CD14-positive monocyte (primary cell): Measurements from ENCODE around the gene PAPPA2. TPM values are rescaled to one million over a fixed set of nuclear protein-coding genes. Genes with fewer than 3 reads are reported as not detected.

Source experiments
- DNase-seq, 3 donors: peaks; one replicate each; pipeline ENCODE4 v3.0.0-alpha.2; 2011 to 2022
- H2AFZ ChIP-seq: 2 replicates; pipeline ENCODE4 v1.6.0; 2012; ENCODE audit warnings: mild to moderate bottlenecking, low read depth, low read length, inconsistent platforms; ENCODE audit not compliant: insufficient read depth, poor library complexity, severe bottlenecking
- H3K27ac ChIP-seq, 2 donors: 1 replicate in 1 of 2; 2 replicates in 1 of 2; pipeline ENCODE4 v1.5.1; 2012 to 2013; ENCODE audit warnings: low read length in 2 of 2, control low read depth in 1 of 2, inconsistent platforms in 1 of 2, low read depth in 1 of 2, mild to moderate bottlenecking in 1 of 2
- H3K27me3 ChIP-seq, 2 donors: one replicate each; pipeline versions ENCODE4 v1.6.0 to v1.6.1; 2011 to 2013; ENCODE audit warnings: low read length in 2 of 2; ENCODE audit not compliant: control insufficient read depth in 2 of 2, insufficient read depth in 2 of 2
- H3K36me3 ChIP-seq, 2 donors: replicated peaks in 1 of 2; 1 replicate in 1 of 2; 2 replicates in 1 of 2; pipeline versions ENCODE4 v1.5.1 to v1.6.1; 2012 to 2013; ENCODE audit warnings: low read length in 2 of 2, control low read depth in 1 of 2, inconsistent platforms in 1 of 2, mild to moderate bottlenecking in 1 of 2; ENCODE audit not compliant: insufficient read depth in 2 of 2, control insufficient read depth in 1 of 2
- H3K4me1 ChIP-seq, 2 donors: 1 replicate in 1 of 2; 2 replicates in 1 of 2; pipeline versions ENCODE4 v1.5.1 to v1.6.1; 2012 to 2013; ENCODE audit warnings: low read length in 2 of 2, control low read depth in 1 of 2, inconsistent platforms in 1 of 2, mild to moderate bottlenecking in 1 of 2, moderate library complexity in 1 of 2; ENCODE audit not compliant: insufficient read depth in 2 of 2, control insufficient read depth in 1 of 2
- H3K4me2 ChIP-seq: replicated peaks from 2 replicates; pipeline ENCODE3; 2012; ENCODE audit warnings: low read length, moderate library complexity, mild to moderate bottlenecking; ENCODE audit not compliant: poor library complexity, severe bottlenecking; ENCODE audit errors: extremely low read depth
- H3K4me3 ChIP-seq, 3 experiments: fragments of 200-600 bp in 1 of 3; sonication (generic) in 1 of 3; replicated peaks in 1 of 3; 1 replicate in 2 of 3; 2 replicates in 1 of 3; pipeline ENCODE4 v1.5.1; 2011 to 2013; ENCODE audit warnings: low read length in 3 of 3, mild to moderate bottlenecking in 3 of 3, control low read depth in 2 of 3, low read depth in 2 of 3, inconsistent platforms in 1 of 3, moderate library complexity in 1 of 3
- H3K79me2 ChIP-seq: 2 replicates; pipeline ENCODE4 v1.6.0; 2012; ENCODE audit warnings: mild to moderate bottlenecking, control low read depth, inconsistent platforms, low read length, moderate library complexity; ENCODE audit not compliant: insufficient read depth
- H3K9ac ChIP-seq: 2 replicates; pipeline ENCODE4 v1.6.0; 2017; ENCODE audit warnings: low read length, mild to moderate bottlenecking; ENCODE audit not compliant: insufficient read depth, poor library complexity, severe bottlenecking
- H3K9me3 ChIP-seq, 2 donors: replicated peaks in 1 of 2; 1 replicate in 1 of 2; 2 replicates in 1 of 2; pipeline versions ENCODE4 v1.5.1 to v1.6.1; 2012 to 2013; ENCODE audit warnings: low read length in 2 of 2, control low read depth in 1 of 2; ENCODE audit not compliant: control insufficient read depth in 1 of 2, insufficient read depth in 1 of 2
- H4K20me1 ChIP-seq: 2 replicates; pipeline ENCODE4 v1.6.0; 2012; ENCODE audit warnings: mild to moderate bottlenecking, low read length, control low read depth, moderate library complexity; ENCODE audit not compliant: insufficient read depth
- H3K27ac Mint-ChIP-seq, 7 donors: one replicate each; pipeline ENCODE4 v1.8.0; 2020; ENCODE audit warnings: mild to moderate bottlenecking in 7 of 7, mixed read lengths in 7 of 7, moderate library complexity in 6 of 7, inconsistent platforms in 2 of 7
- H3K27me3 Mint-ChIP-seq, 3 donors: one replicate each; pipeline ENCODE4 v1.8.0; 2021 to 2022; ENCODE audit warnings: low read depth in 3 of 3, mild to moderate bottlenecking in 3 of 3, mixed read lengths in 3 of 3, moderate library complexity in 3 of 3, inconsistent platforms in 1 of 3
- H3K36me3 Mint-ChIP-seq, 2 donors: one replicate each; pipeline ENCODE4 v1.8.0; 2020; ENCODE audit warnings: mixed read lengths in 2 of 2, inconsistent platforms in 1 of 2, mild to moderate bottlenecking in 1 of 2
- H3K4me1 Mint-ChIP-seq: one replicate; pipeline ENCODE4 v1.8.0; 2020; ENCODE audit warnings: mild to moderate bottlenecking, mixed read lengths
- H3K4me3 Mint-ChIP-seq, 2 donors: one replicate each; pipeline ENCODE4 v1.8.0; 2020; ENCODE audit warnings: mild to moderate bottlenecking in 2 of 2, mixed read lengths in 2 of 2, moderate library complexity in 1 of 2
- H3K9me3 Mint-ChIP-seq, 7 donors: one replicate each; pipeline ENCODE4 v1.8.0; 2020 to 2022; ENCODE audit warnings: mixed read lengths in 7 of 7, mild to moderate bottlenecking in 6 of 7, moderate library complexity in 6 of 7, inconsistent platforms in 2 of 7
- WGBS: methylation state at CpG from one replicate; pipeline ENCODE4 v1.1.5; 2013; ENCODE audit warnings: missing lambda C conversion rate; ENCODE audit not compliant: insufficient coverage; 5-methylcytosine and 5-hydroxymethylcytosine counted together
- intact Hi-C, 2 donors: fragments of 100-400 bp; cut with micrococcal nuclease; formaldehyde crosslinking; loops; one replicate each; pipeline versions ENCODE4 v1.15.0 to v1.15.1; 2023
- polyA plus RNA-seq, 3 donors: library from polyadenylated mRNA; depleted of rRNA in 1 of 3; unstranded in 2 of 3; stranded (reverse) in 1 of 3; fragments of 300-500 nt in 2 of 3; fragments of >200 nt in 1 of 3; fragmentation: Illumina TruSeq in 2 of 3; gene quantifications; 1 replicate in 2 of 3; 2 replicates in 1 of 3; pipeline ENCODE4 v1.2.3, GENCODE V29; 2012 to 2021
- TF ChIP-seq, protein P1 (sequence below): fragments of 200-600 bp; IDR thresholded peaks from one replicate; pipeline ENCODE4 v1.8.0; 2022; ENCODE audit warnings: antibody characterized with exemption, mild to moderate bottlenecking

The PAPPA2 gene
- polyA plus RNA-seq, 3 donors, result not detected

DNA sequence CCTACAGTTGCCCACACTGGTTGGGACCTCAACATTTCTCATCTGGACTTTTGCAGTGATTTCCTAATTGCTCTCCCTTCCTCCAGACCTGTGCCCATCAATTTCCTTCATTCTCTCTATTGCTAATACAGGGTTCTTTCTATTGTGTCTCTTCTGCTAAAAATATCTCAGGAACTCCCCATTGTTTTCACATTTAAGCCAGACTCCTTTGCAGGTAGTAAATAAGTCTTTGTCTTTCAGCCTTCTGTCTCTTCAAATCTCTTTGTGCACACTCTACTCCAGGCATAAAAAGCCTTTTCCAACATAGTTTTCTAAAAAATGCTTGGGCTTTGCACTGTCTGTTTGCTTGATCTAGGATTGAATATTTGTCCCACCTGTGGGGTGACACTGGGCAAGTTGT lies 340.6 kb downstream of the PAPPA2 start:
- Histone ChIP-seq H4K20me1 (no peaks in the 10 kb centered on the region), H3K9me3 (no peaks in the 10 kb centered on the region), H3K4me2 (no peak overlapping the region), H3K36me3 (no peaks in the 10 kb centered on the region), H3K4me1 (no peaks in the 10 kb centered on the region), H2AFZ (no peak overlapping the region), H3K79me2 (no peaks in the 10 kb centered on the region), H3K4me3 (no peak overlapping the region), H3K9ac (no peak overlapping the region), H3K27ac (no peak overlapping the region), H3K27me3 (no peaks in the 10 kb centered on the region)
- Mint-ChIP-seq H3K9me3 (peaks cover 0 to 5% (median 0%) of the 10 kb centered on the region in 7 donors), H3K4me3 (no peak overlapping the region), H3K27ac (no peak overlapping the region), H3K27me3 (peaks cover 0 to 2% (median 0%) of the 10 kb centered on the region in 3 donors), H3K4me1 (no peaks in the 10 kb centered on the region), H3K36me3 (no peaks in the 10 kb centered on the region)
- intact Hi-C loops, result no loop called here
- DNase-seq, result no peak
- TF ChIP-seq, protein P1, sequence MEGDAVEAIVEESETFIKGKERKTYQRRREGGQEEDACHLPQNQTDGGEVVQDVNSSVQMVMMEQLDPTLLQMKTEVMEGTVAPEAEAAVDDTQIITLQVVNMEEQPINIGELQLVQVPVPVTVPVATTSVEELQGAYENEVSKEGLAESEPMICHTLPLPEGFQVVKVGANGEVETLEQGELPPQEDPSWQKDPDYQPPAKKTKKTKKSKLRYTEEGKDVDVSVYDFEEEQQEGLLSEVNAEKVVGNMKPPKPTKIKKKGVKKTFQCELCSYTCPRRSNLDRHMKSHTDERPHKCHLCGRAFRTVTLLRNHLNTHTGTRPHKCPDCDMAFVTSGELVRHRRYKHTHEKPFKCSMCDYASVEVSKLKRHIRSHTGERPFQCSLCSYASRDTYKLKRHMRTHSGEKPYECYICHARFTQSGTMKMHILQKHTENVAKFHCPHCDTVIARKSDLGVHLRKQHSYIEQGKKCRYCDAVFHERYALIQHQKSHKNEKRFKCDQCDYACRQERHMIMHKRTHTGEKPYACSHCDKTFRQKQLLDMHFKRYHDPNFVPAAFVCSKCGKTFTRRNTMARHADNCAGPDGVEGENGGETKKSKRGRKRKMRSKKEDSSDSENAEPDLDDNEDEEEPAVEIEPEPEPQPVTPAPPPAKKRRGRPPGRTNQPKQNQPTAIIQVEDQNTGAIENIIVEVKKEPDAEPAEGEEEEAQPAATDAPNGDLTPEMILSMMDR, result no peak

- Histone ChIP-seq H3K9me3 (no peaks in the 10 kb centered on the region), H3K9ac (no peak overlapping the region), H4K20me1 (no peaks in the 10 kb centered on the region), H3K4me3 (no peak overlapping the region), H3K27me3 (no peaks in the 10 kb centered on the region), H3K36me3 (no peaks in the 10 kb centered on the region), H2AFZ (no peak overlapping the region), H3K4me1 (no peaks in the 10 kb centered on the region), H3K27ac (no peak overlapping the region), H3K79me2 (no peaks in the 10 kb centered on the region), H3K4me2 (no peak overlapping the region)
- no peak for DNase-seq
- Mint-ChIP-seq H3K27ac (no peak overlapping the region), H3K27me3 (peaks cover 0 to 4% (median 1%) of the 10 kb centered on the region in 3 donors), H3K9me3 (peaks cover 0 to 2% (median 2%) of the 10 kb centered on the region in 7 donors), H3K4me1 (no peaks in the 10 kb centered on the region), H3K36me3 (no peaks in the 10 kb centered on the region), H3K4me3 (no peak overlapping the region)
- 100% methylated on average over 1 of the region's 2 CpGs for WGBS
- intact Hi-C loops, result no loop called here
- TF ChIP-seq, protein P1, result no peak
Measured at GRCh38 chr1:176809292-176809691, 346.3 kb downstream of the PAPPA2 start.
